ENCODE measurements around the gene TNFSF12.

- TF ChIP-seq POLR2A (IDR thresholded peaks at IDR 0.05): no peak
- TF ChIP-seq CTCF (IDR thresholded peaks at IDR 0.05): no peak
These were observed 38.9 kb upstream of the TNFSF12 start for GRCh38 chr17:7509937-7510336.

Data from lower leg skin (tissue), 3 donors.